ENCODE measurements around the gene GAS7. TPM values are rescaled to one million over a fixed set of nuclear protein-coding genes. Genes with fewer than 3 reads are reported as not detected.

GAS7 gene
- total RNA-seq, 1 donor from 2014 or later = 2.0 TPM

GRCh38 chr17:9973669-9974447, 224.5 kb downstream of the GAS7 start:
- no peak overlapping the region for H3K4me3 Mint-ChIP-seq (ENCODE audit: unreplicated experiment)
- TF ChIP-seq, protein P1, sequence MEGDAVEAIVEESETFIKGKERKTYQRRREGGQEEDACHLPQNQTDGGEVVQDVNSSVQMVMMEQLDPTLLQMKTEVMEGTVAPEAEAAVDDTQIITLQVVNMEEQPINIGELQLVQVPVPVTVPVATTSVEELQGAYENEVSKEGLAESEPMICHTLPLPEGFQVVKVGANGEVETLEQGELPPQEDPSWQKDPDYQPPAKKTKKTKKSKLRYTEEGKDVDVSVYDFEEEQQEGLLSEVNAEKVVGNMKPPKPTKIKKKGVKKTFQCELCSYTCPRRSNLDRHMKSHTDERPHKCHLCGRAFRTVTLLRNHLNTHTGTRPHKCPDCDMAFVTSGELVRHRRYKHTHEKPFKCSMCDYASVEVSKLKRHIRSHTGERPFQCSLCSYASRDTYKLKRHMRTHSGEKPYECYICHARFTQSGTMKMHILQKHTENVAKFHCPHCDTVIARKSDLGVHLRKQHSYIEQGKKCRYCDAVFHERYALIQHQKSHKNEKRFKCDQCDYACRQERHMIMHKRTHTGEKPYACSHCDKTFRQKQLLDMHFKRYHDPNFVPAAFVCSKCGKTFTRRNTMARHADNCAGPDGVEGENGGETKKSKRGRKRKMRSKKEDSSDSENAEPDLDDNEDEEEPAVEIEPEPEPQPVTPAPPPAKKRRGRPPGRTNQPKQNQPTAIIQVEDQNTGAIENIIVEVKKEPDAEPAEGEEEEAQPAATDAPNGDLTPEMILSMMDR (IDR thresholded peaks at IDR 0.05; ENCODE audit: partially characterized antibody, unreplicated experiment) = no peak
- no peaks in the 10 kb centered on the region for H3K9me3 Mint-ChIP-seq (ENCODE audit: unreplicated experiment)
- no peak overlapping the region for H3K27ac Mint-ChIP-seq (ENCODE audit: unreplicated experiment)
- peaks cover 1% of the 10 kb centered on the region for H3K27me3 Mint-ChIP-seq (ENCODE audit: unreplicated experiment)
- H3K4me1 Mint-ChIP-seq (ENCODE audit: low read depth, unreplicated experiment) = no peaks in the 10 kb centered on the region
- H3K36me3 Mint-ChIP-seq (ENCODE audit: unreplicated experiment) = no peaks in the 10 kb centered on the region
- no peak for DNase-seq

- TF ChIP-seq, protein P1 (IDR thresholded peaks at IDR 0.05; ENCODE audit: partially characterized antibody, unreplicated experiment) = no peak
- no peak overlapping the region for H3K27ac Mint-ChIP-seq (ENCODE audit: unreplicated experiment)
- no peaks in the 10 kb centered on the region for H3K36me3 Mint-ChIP-seq (ENCODE audit: unreplicated experiment)
- DNase-seq = no peak
- no peaks in the 10 kb centered on the region for H3K9me3 Mint-ChIP-seq (ENCODE audit: unreplicated experiment)
- H3K27me3 Mint-ChIP-seq (ENCODE audit: unreplicated experiment) = peaks cover 1% of the 10 kb centered on the region
- no peak overlapping the region for H3K4me3 Mint-ChIP-seq (ENCODE audit: unreplicated experiment)
- no peaks in the 10 kb centered on the region for H3K4me1 Mint-ChIP-seq (ENCODE audit: low read depth, unreplicated experiment)
Observed at GRCh38 chr17:9971991-9972390, 226.4 kb downstream of the GAS7 start.

DNA sequence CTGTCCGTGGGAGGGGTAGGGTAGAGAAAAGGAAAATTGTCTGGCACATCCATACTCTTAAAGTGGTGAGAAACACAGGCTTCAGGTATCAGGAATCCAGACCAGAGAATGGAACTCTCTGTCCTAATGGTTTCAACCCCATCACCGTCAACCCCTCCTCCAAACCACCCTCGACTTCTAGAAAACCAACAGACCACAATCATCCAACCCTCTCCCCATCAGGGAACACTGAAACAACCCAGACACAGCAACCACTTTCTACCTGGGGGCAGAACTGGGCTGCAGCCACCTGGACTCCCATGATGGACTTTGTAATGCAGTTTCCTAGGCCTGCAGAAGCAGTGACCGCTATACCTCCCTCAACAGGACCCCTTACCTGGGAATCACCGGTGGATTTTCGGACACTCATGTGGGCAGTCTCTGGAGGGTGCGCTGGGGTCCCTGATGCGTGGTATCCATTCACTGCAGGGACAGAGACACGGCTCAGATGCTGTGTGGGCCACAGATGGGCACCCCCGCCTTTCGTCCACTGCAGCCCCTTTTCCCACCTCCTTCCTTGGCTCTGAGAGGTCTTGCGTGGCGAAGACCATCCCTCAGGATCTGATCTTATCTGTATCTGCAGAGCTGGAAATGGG, 229.0 kb downstream of the GAS7 start:
- DNase-seq = no peak
- no peak overlapping the region for H3K4me3 Mint-ChIP-seq (ENCODE audit: unreplicated experiment)
- H3K9me3 Mint-ChIP-seq (ENCODE audit: unreplicated experiment) = no peaks in the 10 kb centered on the region
- H3K27me3 Mint-ChIP-seq (ENCODE audit: unreplicated experiment) = peaks cover 1% of the 10 kb centered on the region
- H3K36me3 Mint-ChIP-seq (ENCODE audit: unreplicated experiment) = no peaks in the 10 kb centered on the region
- no peaks in the 10 kb centered on the region for H3K4me1 Mint-ChIP-seq (ENCODE audit: low read depth, unreplicated experiment)
- no peak overlapping the region for H3K27ac Mint-ChIP-seq (ENCODE audit: unreplicated experiment)
- TF ChIP-seq, protein P1 (IDR thresholded peaks at IDR 0.05; ENCODE audit: partially characterized antibody, unreplicated experiment) = no peak

DNA sequence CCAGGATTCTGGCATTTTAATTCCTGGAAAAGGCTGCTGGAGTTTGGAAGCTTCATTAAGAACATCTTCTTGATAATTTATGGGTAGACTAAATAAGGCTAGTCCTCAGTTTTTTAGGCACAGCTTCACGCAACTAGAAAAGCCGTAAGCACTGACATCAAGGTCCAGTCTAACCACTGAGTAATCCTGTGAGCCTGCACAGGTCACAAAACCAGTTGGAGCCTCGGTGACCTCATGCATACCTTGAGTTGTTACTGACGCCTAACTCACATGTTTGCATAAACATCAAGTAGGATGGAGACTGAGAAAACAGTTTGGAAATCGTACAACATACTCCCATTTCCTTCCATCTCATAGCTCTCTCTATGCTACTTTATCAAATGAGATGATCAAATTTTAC, 229.5 kb downstream of the GAS7 start:
- no peak overlapping the region for H3K27ac Mint-ChIP-seq (ENCODE audit: unreplicated experiment)
- TF ChIP-seq, protein P1 (IDR thresholded peaks at IDR 0.05; ENCODE audit: partially characterized antibody, unreplicated experiment) = no peak
- H3K36me3 Mint-ChIP-seq (ENCODE audit: unreplicated experiment) = no peaks in the 10 kb centered on the region
- no peak overlapping the region for H3K4me3 Mint-ChIP-seq (ENCODE audit: unreplicated experiment)
- no peaks in the 10 kb centered on the region for H3K9me3 Mint-ChIP-seq (ENCODE audit: unreplicated experiment)
- no peaks in the 10 kb centered on the region for H3K4me1 Mint-ChIP-seq (ENCODE audit: low read depth, unreplicated experiment)
- peaks cover 1% of the 10 kb centered on the region for H3K27me3 Mint-ChIP-seq (ENCODE audit: unreplicated experiment)
- DNase-seq = no peak

DNA sequence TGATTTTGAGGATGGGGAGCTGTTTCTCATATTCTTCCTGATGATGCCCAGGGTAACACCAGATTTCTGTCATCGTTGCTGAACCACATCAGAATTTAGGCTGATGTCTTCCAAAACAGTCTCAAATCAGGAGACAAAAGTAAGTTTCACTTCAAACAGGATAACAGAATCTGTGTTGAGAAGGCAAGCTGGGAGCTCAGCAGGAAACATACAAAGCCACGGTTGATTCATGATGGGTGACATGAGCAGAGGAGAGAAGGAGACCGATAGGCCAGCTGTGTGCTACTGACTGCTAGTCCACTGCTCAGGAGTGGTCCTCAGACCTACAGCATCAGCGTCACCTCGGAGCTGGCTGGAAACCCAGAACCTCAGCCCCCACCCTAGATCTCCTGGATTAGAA, 230.4 kb downstream of the GAS7 start:
- Mint-ChIP-seq H3K9me3 (ENCODE audit: unreplicated experiment) (no peaks in the 10 kb centered on the region), H3K36me3 (ENCODE audit: unreplicated experiment) (no peaks in the 10 kb centered on the region), H3K4me3 (ENCODE audit: unreplicated experiment) (no peak overlapping the region), H3K27me3 (ENCODE audit: unreplicated experiment) (peaks cover 1% of the 10 kb centered on the region), H3K27ac (ENCODE audit: unreplicated experiment) (no peak overlapping the region), H3K4me1 (ENCODE audit: low read depth, unreplicated experiment) (no peaks in the 10 kb centered on the region)
- DNase-seq = no peak
- TF ChIP-seq, protein P1 (IDR thresholded peaks at IDR 0.05; ENCODE audit: partially characterized antibody, unreplicated experiment) = no peak

Data from glutamatergic neuron (in vitro differentiated cells).